Muscle layer of duodenum (tissue), 2 donors: ENCODE data around the gene IL36A.

Experiments
- H3K27ac ChIP-seq: one replicate; pipeline ENCODE4 v1.7.0; 2013; ENCODE audit warnings: mild to moderate bottlenecking, low read length
- H3K27me3 ChIP-seq: one replicate; pipeline ENCODE4 v1.7.0; 2013; ENCODE audit warnings: low read depth, mild to moderate bottlenecking, control low read depth, low read length
- H3K36me3 ChIP-seq, 2 donors: one replicate each; pipeline ENCODE4 v1.7.0; 2013; ENCODE audit warnings: low read length in 2 of 2, control low read depth in 1 of 2, mild to moderate bottlenecking in 1 of 2; ENCODE audit not compliant: insufficient read depth in 2 of 2, control insufficient read depth in 1 of 2
- H3K4me1 ChIP-seq, 2 donors: one replicate each; pipeline ENCODE4 v1.7.0; 2013; ENCODE audit warnings: low read length in 2 of 2, mild to moderate bottlenecking in 2 of 2, control low read depth in 1 of 2, moderate library complexity in 1 of 2; ENCODE audit not compliant: insufficient read depth in 2 of 2, control insufficient read depth in 1 of 2
- H3K4me3 ChIP-seq, 2 donors: one replicate each; pipeline ENCODE4 v1.7.0; 2013; ENCODE audit warnings: low read length in 2 of 2, low read depth in 1 of 2, mild to moderate bottlenecking in 1 of 2
- H3K9me3 ChIP-seq, 2 donors: one replicate each; pipeline ENCODE4 v1.7.0; 2013; ENCODE audit warnings: low read length in 2 of 2, control low read depth in 1 of 2, mild to moderate bottlenecking in 1 of 2; ENCODE audit not compliant: control insufficient read depth in 1 of 2
- donor health status: healthy.

The IL36A gene

DNA sequence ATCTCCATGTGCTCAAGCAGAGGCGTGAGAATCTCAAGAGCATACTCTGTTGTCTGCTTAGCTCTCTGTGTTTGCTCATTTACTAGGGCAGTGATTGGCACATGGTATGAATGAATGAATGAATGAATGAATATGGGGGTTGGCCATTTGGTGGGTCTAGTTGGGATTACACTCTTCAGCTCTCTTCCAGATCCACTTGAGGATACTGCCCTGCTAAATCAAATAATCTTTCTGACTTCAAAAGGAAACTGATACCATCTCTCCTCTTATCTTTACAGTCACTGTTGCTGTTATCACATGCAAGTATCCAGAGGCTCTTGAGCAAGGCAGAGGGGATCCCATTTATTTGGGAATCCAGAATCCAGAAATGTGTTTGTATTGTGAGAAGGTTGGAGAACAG is 25.5 kb upstream of the IL36A start:
- Histone ChIP-seq H3K27me3 (no peaks in the 10 kb centered on the region), H3K27ac (no peak overlapping the region), H3K36me3 (no peaks in the 10 kb centered on the region), H3K4me1 (no peaks in the 10 kb centered on the region), H3K9me3 (no peaks in the 10 kb centered on the region), H3K4me3 (no peak overlapping the region)

DNA sequence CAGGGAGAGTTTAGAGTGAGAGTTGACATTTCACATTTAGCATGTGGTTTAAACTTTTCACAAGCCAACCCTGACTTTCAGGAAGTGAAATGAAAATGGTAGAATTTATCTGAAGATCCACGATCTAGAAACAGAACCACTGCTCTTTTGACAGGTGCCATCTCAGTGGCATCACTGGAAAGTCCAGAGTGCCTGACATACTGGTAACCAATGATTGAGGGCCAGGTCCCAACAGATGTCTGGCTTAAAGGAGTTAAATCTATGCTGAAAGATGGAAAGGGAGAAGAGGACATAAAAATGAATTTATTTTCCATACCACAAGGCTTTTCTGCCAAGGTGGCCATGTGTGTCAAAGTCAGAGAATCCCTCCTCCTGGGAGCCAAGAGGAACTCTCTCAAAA is 24.7 kb upstream of the IL36A start:
- Histone ChIP-seq H3K4me1 (no peaks in the 10 kb centered on the region), H3K36me3 (no peaks in the 10 kb centered on the region), H3K27ac (no peak overlapping the region), H3K9me3 (no peaks in the 10 kb centered on the region), H3K4me3 (no peak overlapping the region), H3K27me3 (no peaks in the 10 kb centered on the region)

- no peak overlapping the region for H3K27ac ChIP-seq
- no peaks in the 10 kb centered on the region for H3K36me3 ChIP-seq
- H3K4me1 ChIP-seq, result no peaks in the 10 kb centered on the region
- H3K27me3 ChIP-seq, result no peaks in the 10 kb centered on the region
- no peak overlapping the region for H3K4me3 ChIP-seq
- peaks cover 0 to 12% of the 10 kb centered on the region in 2 donors for H3K9me3 ChIP-seq
Measured at GRCh38 chr2:112985090-112985489, 20.2 kb upstream of the IL36A start.

DNA sequence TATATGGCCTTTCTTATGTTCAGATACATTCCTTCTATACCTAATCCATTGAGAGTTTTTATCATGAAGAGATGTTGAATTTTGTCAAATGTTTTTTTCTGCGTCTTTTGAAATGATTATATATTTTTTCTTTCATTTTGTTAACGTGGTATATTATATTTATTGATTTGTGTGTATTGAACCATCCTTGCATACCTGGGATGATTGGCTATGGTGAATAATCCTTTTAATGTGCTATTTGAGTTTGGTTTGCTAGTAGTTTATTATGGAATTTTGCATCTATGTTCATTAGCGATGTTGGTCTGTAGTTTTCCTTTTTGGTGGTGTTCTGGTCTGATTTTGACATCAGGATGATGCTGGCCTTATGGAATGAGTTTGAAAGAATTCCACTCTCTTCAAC is 15.6 kb upstream of the IL36A start:
- no peaks in the 10 kb centered on the region for H3K36me3 ChIP-seq
- H3K4me3 ChIP-seq, result no peak overlapping the region
- no peak overlapping the region for H3K27ac ChIP-seq
- peaks cover 12 to 28% of the 10 kb centered on the region in 2 donors for H3K9me3 ChIP-seq
- no peaks in the 10 kb centered on the region for H3K4me1 ChIP-seq
- H3K27me3 ChIP-seq, result no peaks in the 10 kb centered on the region

DNA sequence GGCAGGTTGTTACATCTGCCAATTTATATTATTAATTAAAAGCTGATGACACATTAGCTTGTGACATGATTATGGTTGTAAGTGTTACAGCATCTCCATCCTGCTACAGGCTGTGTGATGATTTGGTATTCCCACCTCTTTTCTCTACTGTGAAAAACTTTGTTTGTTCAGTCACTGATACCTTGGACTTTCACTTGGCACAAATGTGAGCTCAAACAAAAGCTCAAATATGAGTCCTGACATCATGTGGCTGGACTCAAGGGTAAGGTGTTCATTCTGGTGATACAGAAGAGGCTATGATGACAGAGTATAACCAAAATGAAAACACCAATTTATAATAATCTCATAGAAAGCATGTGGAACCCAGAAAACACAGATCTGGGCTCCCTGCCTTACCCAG is 11.4 kb upstream of the IL36A start:
- Histone ChIP-seq H3K4me1 (no peaks in the 10 kb centered on the region), H3K27me3 (no peaks in the 10 kb centered on the region), H3K4me3 (no peak overlapping the region), H3K36me3 (no peaks in the 10 kb centered on the region), H3K27ac (no peak overlapping the region), H3K9me3 (peaks cover 12 to 26% of the 10 kb centered on the region in 2 donors)

DNA sequence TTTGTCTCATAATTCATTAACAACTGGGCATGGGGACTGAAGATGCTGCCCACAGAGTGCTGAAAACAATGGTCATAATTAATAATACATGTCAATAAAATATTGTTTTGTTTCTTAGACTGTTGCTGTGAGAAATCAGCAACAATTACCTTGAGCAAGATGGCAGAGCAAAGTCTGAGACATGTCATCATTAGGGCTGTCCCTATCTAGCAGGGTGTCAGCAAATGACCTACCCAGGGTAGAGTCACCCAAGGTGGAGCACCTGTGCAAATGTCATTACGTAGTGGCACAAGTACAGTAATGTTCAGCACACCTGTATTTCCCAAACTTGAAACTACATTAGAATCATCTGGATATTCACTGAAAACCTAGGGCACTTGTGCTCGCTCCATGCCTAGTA is 10.6 kb upstream of the IL36A start:
- Histone ChIP-seq H3K36me3 (no peaks in the 10 kb centered on the region), H3K27ac (no peak overlapping the region), H3K4me1 (no peaks in the 10 kb centered on the region), H3K4me3 (no peak overlapping the region), H3K9me3 (peaks cover 12 to 20% of the 10 kb centered on the region in 2 donors), H3K27me3 (no peaks in the 10 kb centered on the region)

- Histone ChIP-seq H3K4me1 (no peaks in the 10 kb centered on the region), H3K4me3 (no peak overlapping the region), H3K27ac (no peak overlapping the region), H3K36me3 (no peaks in the 10 kb centered on the region), H3K27me3 (no peaks in the 10 kb centered on the region), H3K9me3 (peaks cover 17 to 24% of the 10 kb centered on the region in 2 donors)
Measured at GRCh38 chr2:112995346-112995920, 9.8 kb upstream of the IL36A start.

GRCh38 chr2:112996635-112997034 is 8.6 kb upstream of the IL36A start:
- Histone ChIP-seq H3K4me1 (no peaks in the 10 kb centered on the region), H3K4me3 (no peak overlapping the region), H3K27ac (no peak overlapping the region), H3K27me3 (no peaks in the 10 kb centered on the region), H3K36me3 (no peaks in the 10 kb centered on the region), H3K9me3 (peaks cover 21 to 30% of the 10 kb centered on the region in 2 donors)

GRCh38 chr2:112997151-112997550 is 8.1 kb upstream of the IL36A start:
- no peaks in the 10 kb centered on the region for H3K27me3 ChIP-seq
- H3K27ac ChIP-seq, result no peak overlapping the region
- H3K4me1 ChIP-seq, result no peaks in the 10 kb centered on the region
- peaks cover 18 to 26% of the 10 kb centered on the region in 2 donors for H3K9me3 ChIP-seq
- no peaks in the 10 kb centered on the region for H3K36me3 ChIP-seq
- H3K4me3 ChIP-seq, result no peak overlapping the region

- Histone ChIP-seq H3K4me3 (no peak overlapping the region), H3K9me3 (peaks cover 13 to 14% of the 10 kb centered on the region in 2 donors), H3K27me3 (no peaks in the 10 kb centered on the region), H3K27ac (no peak overlapping the region), H3K36me3 (no peaks in the 10 kb centered on the region), H3K4me1 (no peaks in the 10 kb centered on the region)
Measured at GRCh38 chr2:113000436-113000835, 4.8 kb upstream of the IL36A start.

GRCh38 chr2:113002677-113003076 is 2.6 kb upstream of the IL36A start:
- no peaks in the 10 kb centered on the region for H3K4me1 ChIP-seq
- no peaks in the 10 kb centered on the region for H3K27me3 ChIP-seq
- no peak overlapping the region for H3K27ac ChIP-seq
- H3K4me3 ChIP-seq, result no peak overlapping the region
- no peaks in the 10 kb centered on the region for H3K36me3 ChIP-seq
- H3K9me3 ChIP-seq, result peaks cover 13 to 14% of the 10 kb centered on the region in 2 donors

DNA sequence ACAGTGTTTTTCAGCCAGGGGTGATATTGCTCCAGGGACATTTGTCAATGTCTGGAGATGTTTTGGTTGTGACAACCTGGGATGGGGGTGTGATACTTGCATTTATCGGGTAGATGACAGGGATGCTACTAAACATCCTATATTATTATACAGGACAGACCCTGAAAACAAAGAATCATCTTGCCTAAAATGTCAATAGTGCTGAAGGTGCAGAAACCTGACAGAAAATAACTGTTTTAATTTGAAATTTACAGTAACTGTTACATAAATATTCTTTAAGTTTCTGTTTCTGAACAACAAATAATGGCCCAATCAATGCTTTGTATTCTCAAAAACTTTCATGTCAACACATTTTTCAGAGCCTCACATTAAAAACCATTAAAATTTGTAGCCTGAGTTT is 2.0 kb downstream of the IL36A start:
- Histone ChIP-seq H3K4me3 (no peak overlapping the region), H3K36me3 (no peaks in the 10 kb centered on the region), H3K27ac (no peak overlapping the region), H3K27me3 (no peaks in the 10 kb centered on the region), H3K4me1 (no peaks in the 10 kb centered on the region), H3K9me3 (peaks cover 0 to 4% of the 10 kb centered on the region in 2 donors)
